Lower lobe of right lung (tissue), 2 donors: Measurements from ENCODE around the gene ABHD8. TPM values are rescaled to one million over a fixed set of nuclear protein-coding genes. Genes with fewer than 3 reads are reported as not detected.
A peak's percentile ranks its signal among the peaks of the same experiment; 100 is the strongest.

ENCODE experiments used
- ATAC-seq, 2 donors: fragments of 200-7000 bp; cut with Tn5 transposase; one replicate each; pipeline ENCODE4 v1.9.1; 2020 to 2022; ENCODE audit warnings: mild to moderate bottlenecking in 2 of 2, moderate library complexity in 2 of 2
- DNase-seq: peaks from one replicate; pipeline ENCODE4 v3.0.0-alpha.2; 2020
- H3K27ac ChIP-seq: fragments of 200-600 bp; one replicate; pipeline ENCODE4 v1.8.0; 2022
- H3K27me3 ChIP-seq: fragments of 200-600 bp; one replicate; pipeline ENCODE4 v1.8.0; 2022; ENCODE audit warnings: low read depth
- H3K36me3 ChIP-seq: fragments of 200-600 bp; one replicate; pipeline ENCODE4 v1.8.0; 2022; ENCODE audit warnings: mild to moderate bottlenecking
- H3K4me1 ChIP-seq: fragments of 200-600 bp; one replicate; pipeline ENCODE4 v1.8.0; 2022
- H3K4me3 ChIP-seq: fragments of 200-600 bp; one replicate; pipeline ENCODE4 v1.8.0; 2022; ENCODE audit warnings: mild to moderate bottlenecking
- H3K9me3 ChIP-seq: fragments of 200-600 bp; one replicate; pipeline ENCODE4 v1.8.0; 2022
- intact Hi-C: fragments of 100-400 bp; cut with DNase I; formaldehyde crosslinking; loops from one replicate; pipeline ENCODE4 v1.11.0; 2022
- total RNA-seq: library from RNA; stranded (reverse); fragmentation: NEBNext Ultra II Directional; extraction: Animal tissue kit (Norgen Biotek cat#: 25700); gene quantifications from one replicate; pipeline ENCODE4 v1.2.1, GENCODE V29; 2021
- TF ChIP-seq, protein P1 (sequence below): fragments of 200-600 bp; IDR thresholded peaks from one replicate; pipeline ENCODE4 v1.8.0; 2022; ENCODE audit warnings: antibody characterized with exemption, mild to moderate bottlenecking
- donor health status: DM: no; HTN: yes; CAD: no; lungs with severe emphysema.

Gene ABHD8
- total RNA-seq, 1 donor from 2014 or later, result 19.5 TPM

DNA sequence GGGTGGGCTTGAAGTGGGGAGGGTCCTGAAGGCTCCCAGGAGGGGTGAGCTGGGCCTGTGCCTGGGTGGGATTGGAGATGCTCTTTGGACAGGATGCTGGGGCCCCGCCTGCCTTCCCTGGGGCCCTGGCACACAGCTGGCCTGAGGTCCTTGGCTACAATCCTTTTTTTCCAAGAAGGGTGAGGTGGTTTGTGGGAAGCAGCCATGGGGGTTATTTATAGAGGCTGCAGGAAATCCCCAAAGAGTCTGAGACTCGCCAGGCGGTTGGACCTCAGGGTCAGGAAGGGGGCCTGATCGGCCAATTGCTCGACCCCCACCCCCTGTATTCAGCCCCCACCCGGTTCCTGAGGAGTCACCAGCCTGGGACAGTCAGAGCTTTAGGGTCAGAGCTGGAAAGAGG is 44.1 kb upstream of the ABHD8 start:
- ATAC-seq (peak; percentile 13 to 28), DNase-seq (no peak)
- H3K4me3 ChIP-seq, result no peak overlapping the region
- TF ChIP-seq, protein P1, sequence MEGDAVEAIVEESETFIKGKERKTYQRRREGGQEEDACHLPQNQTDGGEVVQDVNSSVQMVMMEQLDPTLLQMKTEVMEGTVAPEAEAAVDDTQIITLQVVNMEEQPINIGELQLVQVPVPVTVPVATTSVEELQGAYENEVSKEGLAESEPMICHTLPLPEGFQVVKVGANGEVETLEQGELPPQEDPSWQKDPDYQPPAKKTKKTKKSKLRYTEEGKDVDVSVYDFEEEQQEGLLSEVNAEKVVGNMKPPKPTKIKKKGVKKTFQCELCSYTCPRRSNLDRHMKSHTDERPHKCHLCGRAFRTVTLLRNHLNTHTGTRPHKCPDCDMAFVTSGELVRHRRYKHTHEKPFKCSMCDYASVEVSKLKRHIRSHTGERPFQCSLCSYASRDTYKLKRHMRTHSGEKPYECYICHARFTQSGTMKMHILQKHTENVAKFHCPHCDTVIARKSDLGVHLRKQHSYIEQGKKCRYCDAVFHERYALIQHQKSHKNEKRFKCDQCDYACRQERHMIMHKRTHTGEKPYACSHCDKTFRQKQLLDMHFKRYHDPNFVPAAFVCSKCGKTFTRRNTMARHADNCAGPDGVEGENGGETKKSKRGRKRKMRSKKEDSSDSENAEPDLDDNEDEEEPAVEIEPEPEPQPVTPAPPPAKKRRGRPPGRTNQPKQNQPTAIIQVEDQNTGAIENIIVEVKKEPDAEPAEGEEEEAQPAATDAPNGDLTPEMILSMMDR, result no peak
- H3K4me1 ChIP-seq, result peaks cover 42% of the 10 kb centered on the region
- H3K27ac ChIP-seq, result peak overlapping the region; percentile 13
- intact Hi-C loops, result loop anchor here (5.0 kb wide), 1 partner anchor 40 kb away; no protein-coding TSS in a partner anchor
- H3K27me3 ChIP-seq, result no peaks in the 10 kb centered on the region
- no peaks in the 10 kb centered on the region for H3K9me3 ChIP-seq
- no peaks in the 10 kb centered on the region for H3K36me3 ChIP-seq

DNA sequence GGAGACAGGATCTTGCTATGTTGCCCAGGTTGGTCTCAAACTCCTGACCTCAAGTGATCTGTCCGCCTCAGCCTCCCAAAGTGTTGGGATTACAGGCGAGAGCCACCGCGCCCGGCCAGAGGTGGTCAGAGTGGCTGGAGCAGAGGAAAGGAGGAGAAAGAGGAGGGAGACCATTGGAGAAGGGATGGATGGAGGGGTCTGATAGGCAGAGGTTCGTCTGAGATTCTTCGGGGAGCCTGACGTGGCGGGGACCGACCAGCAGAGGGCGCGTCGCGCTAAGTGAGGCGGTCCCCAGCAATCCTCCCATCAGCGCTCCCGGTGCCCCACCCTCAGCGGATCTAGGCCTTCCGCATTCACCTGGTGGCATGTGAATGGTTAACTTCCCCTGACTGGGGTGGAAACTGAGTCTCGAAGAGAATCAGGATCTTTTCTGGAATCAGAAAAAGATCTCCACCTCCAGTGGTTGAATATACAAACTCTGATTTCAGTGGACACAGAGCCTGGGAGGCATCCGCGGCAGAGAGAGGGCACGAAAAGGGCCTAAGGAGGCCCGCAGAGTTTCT is 43.0 kb upstream of the ABHD8 start:
- Histone ChIP-seq H3K4me1 (peaks cover 37% of the 10 kb centered on the region), H3K36me3 (peaks cover 6% of the 10 kb centered on the region), H3K4me3 (no peak overlapping the region), H3K27me3 (no peaks in the 10 kb centered on the region), H3K27ac (no peak overlapping the region), H3K9me3 (no peaks in the 10 kb centered on the region)
- TF ChIP-seq, protein P1, result peak; percentile 95
- ATAC-seq (peak; percentile 90 to 91), DNase-seq (peak; percentile 85)
- intact Hi-C loops, result loop anchor here (5.0 kb wide), 1 partner anchor 41 kb away; no protein-coding TSS in a partner anchor

DNA sequence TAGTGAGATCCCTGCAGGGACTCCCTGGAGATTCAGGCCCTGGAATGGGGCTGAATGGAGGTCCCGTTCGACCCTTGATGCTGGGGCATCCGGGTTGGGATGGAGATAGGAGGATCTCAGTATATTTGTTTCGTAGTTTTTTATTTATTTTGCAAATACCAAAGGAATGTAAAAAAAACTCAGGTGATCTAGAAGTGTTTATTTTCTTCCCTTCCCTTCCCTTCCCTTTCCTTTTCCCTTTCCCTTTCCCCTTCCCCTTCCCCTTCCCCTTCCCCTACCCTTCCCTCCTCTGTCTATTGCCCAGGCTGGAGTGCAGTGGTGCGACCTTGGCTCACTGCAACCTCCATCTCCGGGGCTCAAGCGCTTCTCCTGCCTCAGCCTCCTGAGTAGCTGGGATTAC is 38.6 kb upstream of the ABHD8 start:
- DNase-seq (no peak), ATAC-seq (no peak)
- H3K27me3 ChIP-seq, result no peaks in the 10 kb centered on the region
- no peak overlapping the region for H3K27ac ChIP-seq
- peaks cover 20% of the 10 kb centered on the region for H3K4me1 ChIP-seq
- H3K4me3 ChIP-seq, result no peak overlapping the region
- H3K9me3 ChIP-seq, result no peaks in the 10 kb centered on the region
- H3K36me3 ChIP-seq, result peaks cover 8% of the 10 kb centered on the region
- intact Hi-C loops, result no loop called here
- TF ChIP-seq, protein P1, result no peak

DNA sequence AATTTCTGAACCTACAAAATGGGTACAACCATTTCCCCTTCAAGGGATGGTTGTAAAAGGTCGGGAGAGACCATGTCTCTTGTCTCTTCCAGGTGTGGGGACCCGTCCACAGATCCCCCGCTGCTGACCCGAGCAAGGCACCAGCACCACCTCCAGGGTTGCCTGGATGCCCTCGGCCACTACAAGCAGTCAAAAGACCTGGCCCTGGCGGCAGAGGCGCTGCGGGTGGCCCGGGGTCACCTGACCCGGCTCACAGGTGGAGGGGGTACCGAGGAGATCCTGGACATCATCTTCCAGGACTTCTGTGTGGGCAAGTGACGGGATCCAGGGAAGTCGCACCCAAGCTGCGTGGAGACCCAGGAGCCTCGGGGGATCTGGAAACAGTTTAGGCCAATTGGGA is 38.2 kb upstream of the ABHD8 start:
- Histone ChIP-seq H3K4me1 (peaks cover 15% of the 10 kb centered on the region), H3K36me3 (peaks cover 8% of the 10 kb centered on the region), H3K9me3 (no peaks in the 10 kb centered on the region), H3K27ac (no peak overlapping the region), H3K4me3 (no peak overlapping the region), H3K27me3 (no peaks in the 10 kb centered on the region)
- no peak for ATAC-seq
- TF ChIP-seq, protein P1, result no peak
- intact Hi-C loops, result no loop called here
- no peak for DNase-seq

DNA sequence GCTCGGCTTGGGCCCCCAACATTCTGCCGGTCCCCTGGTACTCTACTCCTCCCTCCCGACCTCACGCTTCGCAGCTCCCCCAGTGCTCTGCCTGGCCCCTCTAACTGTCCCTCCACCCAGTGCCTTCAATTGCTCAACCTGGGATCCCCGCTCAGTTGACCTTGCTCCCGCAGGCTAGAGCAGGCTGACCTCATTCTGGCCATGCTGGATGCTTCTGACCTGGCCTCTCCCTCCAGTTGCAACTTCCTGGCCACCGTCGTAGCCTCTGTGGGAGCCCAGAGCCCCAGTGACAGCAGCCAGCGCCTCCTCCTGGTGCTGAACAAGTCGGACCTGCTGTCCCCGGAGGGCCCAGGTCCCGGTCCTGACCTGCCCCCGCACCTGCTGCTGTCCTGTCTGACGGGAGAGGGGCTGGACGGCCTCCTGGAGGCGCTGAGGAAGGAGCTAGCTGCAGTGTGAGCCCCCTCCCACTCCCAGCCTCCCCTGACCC is 37.7 kb upstream of the ABHD8 start:
- Histone ChIP-seq H3K27ac (no peak overlapping the region), H3K36me3 (peaks cover 8% of the 10 kb centered on the region), H3K4me3 (no peak overlapping the region), H3K27me3 (no peaks in the 10 kb centered on the region), H3K9me3 (no peaks in the 10 kb centered on the region), H3K4me1 (peaks cover 15% of the 10 kb centered on the region)
- intact Hi-C loops, result no loop called here
- ATAC-seq (no peak), DNase-seq (no peak)
- TF ChIP-seq, protein P1, result no peak
